Measurements from ENCODE around the gene GRID1. TPM values are rescaled to one million over a fixed set of nuclear protein-coding genes. Genes with fewer than 3 reads are reported as not detected.

GRID1 gene
- total and polyA plus RNA-seq, 10 of the 15 experiments (the other 5 are each of a cell fraction or from before 2014, with no cell fraction given): 0.04 to 0.62 (median 0.08) TPM; not detected in 5

GRCh38 chr10:85978566-85979358 is 387.8 kb downstream of the GRID1 start:
- no peaks in the 10 kb centered on the region; a peak in 2 of 4 replicates for H3K27me3 ChIP-seq (replicated peaks in 1 of 2; ENCODE audit: control insufficient read depth in 2 of 2, insufficient read depth in 2 of 2, low read length in 1 of 2)
- CTCF ChIA-PET: interaction anchor here (0.9 kb wide), 1 partner anchor 8 kb away, joined by 3 read pairs; no protein-coding TSS in a partner anchor
- intact Hi-C loops (cut with micrococcal nuclease; ENCODE audit: unreplicated experiment) (no loop called here), in situ Hi-C loops (cut with MboI) (no loop called here)
- no peaks in the 10 kb centered on the region for H4K20me1 ChIP-seq (ENCODE audit: control insufficient read depth, insufficient read depth)
- no peak overlapping the region for H3K9ac ChIP-seq (ENCODE audit: control insufficient read depth, insufficient read depth, low read length)
- TF ChIP-seq ZNF207 (IDR thresholded peaks at IDR 0.05; ENCODE audit: borderline replicate concordance) (no peak), IKZF2 (IDR thresholded peaks at IDR 0.05) (no peak), SMAD1 (IDR thresholded peaks at IDR 0.05; ENCODE audit: low read depth, partially characterized antibody) (no peak), SP1 (IDR thresholded peaks at IDR 0.05; ENCODE audit: low read depth, low read length) (no peak), BMI1 (IDR thresholded peaks at IDR 0.05; ENCODE audit: borderline replicate concordance) (no peak), MTA2 (IDR thresholded peaks at IDR 0.05; ENCODE audit: low read depth) (no peak)
- TF ChIP-seq, protein P1, sequence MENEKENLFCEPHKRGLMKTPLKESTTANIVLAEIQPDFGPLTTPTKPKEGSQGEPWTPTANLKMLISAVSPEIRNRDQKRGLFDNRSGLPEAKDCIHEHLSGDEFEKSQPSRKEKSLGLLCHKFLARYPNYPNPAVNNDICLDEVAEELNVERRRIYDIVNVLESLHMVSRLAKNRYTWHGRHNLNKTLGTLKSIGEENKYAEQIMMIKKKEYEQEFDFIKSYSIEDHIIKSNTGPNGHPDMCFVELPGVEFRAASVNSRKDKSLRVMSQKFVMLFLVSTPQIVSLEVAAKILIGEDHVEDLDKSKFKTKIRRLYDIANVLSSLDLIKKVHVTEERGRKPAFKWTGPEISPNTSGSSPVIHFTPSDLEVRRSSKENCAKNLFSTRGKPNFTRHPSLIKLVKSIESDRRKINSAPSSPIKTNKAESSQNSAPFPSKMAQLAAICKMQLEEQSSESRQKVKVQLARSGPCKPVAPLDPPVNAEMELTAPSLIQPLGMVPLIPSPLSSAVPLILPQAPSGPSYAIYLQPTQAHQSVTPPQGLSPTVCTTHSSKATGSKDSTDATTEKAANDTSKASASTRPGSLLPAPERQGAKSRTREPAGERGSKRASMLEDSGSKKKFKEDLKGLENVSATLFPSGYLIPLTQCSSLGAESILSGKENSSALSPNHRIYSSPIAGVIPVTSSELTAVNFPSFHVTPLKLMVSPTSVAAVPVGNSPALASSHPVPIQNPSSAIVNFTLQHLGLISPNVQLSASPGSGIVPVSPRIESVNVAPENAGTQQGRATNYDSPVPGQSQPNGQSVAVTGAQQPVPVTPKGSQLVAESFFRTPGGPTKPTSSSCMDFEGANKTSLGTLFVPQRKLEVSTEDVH (IDR thresholded peaks at IDR 0.05; ENCODE audit: low read depth, partially characterized antibody): no peak
- TF ChIP-seq, protein P2, sequence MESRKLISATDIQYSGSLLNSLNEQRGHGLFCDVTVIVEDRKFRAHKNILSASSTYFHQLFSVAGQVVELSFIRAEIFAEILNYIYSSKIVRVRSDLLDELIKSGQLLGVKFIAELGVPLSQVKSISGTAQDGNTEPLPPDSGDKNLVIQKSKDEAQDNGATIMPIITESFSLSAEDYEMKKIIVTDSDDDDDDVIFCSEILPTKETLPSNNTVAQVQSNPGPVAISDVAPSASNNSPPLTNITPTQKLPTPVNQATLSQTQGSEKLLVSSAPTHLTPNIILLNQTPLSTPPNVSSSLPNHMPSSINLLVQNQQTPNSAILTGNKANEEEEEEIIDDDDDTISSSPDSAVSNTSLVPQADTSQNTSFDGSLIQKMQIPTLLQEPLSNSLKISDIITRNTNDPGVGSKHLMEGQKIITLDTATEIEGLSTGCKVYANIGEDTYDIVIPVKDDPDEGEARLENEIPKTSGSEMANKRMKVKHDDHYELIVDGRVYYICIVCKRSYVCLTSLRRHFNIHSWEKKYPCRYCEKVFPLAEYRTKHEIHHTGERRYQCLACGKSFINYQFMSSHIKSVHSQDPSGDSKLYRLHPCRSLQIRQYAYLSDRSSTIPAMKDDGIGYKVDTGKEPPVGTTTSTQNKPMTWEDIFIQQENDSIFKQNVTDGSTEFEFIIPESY (IDR thresholded peaks at IDR 0.05): no peak
- TF ChIP-seq, protein P3, sequence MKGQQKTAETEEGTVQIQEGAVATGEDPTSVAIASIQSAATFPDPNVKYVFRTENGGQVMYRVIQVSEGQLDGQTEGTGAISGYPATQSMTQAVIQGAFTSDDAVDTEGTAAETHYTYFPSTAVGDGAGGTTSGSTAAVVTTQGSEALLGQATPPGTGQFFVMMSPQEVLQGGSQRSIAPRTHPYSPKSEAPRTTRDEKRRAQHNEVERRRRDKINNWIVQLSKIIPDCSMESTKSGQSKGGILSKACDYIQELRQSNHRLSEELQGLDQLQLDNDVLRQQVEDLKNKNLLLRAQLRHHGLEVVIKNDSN (IDR thresholded peaks at IDR 0.05; ENCODE audit: borderline replicate concordance, extremely low read length, insufficient read depth, low read depth, low read length): no peak
- ATAC-seq (no peak), FAIRE-seq (no peak), DNase-seq (ENCODE audit: low read depth, low spot score) (no peak)
- no peaks in the 10 kb centered on the region for H3K36me3 ChIP-seq (ENCODE audit: control insufficient read depth in 2 of 2, insufficient read depth in 2 of 2, low read length in 1 of 2)
- H3K4me1 ChIP-seq (ENCODE audit: control insufficient read depth, insufficient read depth, low read length): no peaks in the 10 kb centered on the region
- no peaks in the 10 kb centered on the region for H3K79me2 ChIP-seq (ENCODE audit: control insufficient read depth, insufficient read depth, low read length)
- no peak overlapping the region for H3K4me2 ChIP-seq (ENCODE audit: control insufficient read depth, insufficient read depth)
- SMC1A ChIA-PET (ENCODE audit: uncharacterized antibody, unreplicated experiment): no interaction called here
- no peak overlapping the region for H3K4me3 ChIP-seq
- RAD21 ChIA-PET (ENCODE audit: unreplicated experiment): no interaction called here
- no peak overlapping the region for H2AFZ ChIP-seq (ENCODE audit: control insufficient read depth, low read depth, low read length)
- no TSS peak for BruUV-seq (replicated peaks)
- H3K27ac ChIP-seq (ENCODE audit: control insufficient read depth, insufficient read depth): no peak overlapping the region
- POLR2A ChIA-PET: no interaction called here
- H3K9me3 ChIP-seq (replicated peaks; ENCODE audit: control insufficient read depth, insufficient read depth, low read length): no peaks in the 10 kb centered on the region
- WGBS (ENCODE audit: insufficient coverage, insufficient replicate concordance, low lambda C conversion rate, missing lambda C conversion rate): 0% methylated on average over 2 of the region's 2 CpGs
